Gastrocnemius medialis (tissue), 4 donors: ENCODE results near the gene MDH1.

ENCODE experiments used
- CTCF ChIP-seq, 5 experiments: fragments of 450-650 bp in 3 of 5; fragments of 200-600 bp in 2 of 5; sonication (generic) in 2 of 5; IDR thresholded peaks in 4 of 5; conservative IDR thresholded peaks in 1 of 5; 1 replicate in 4 of 5; 2 replicates in 1 of 5; pipeline ENCODE4 v1.5.1; 2016 to 2019; ENCODE audit warnings: antibody characterized with exemption in 5 of 5, mild to moderate bottlenecking in 3 of 5, moderate library complexity in 3 of 5
- POLR2A ChIP-seq, 2 donors: fragments of 450-650 bp; IDR thresholded peaks; one replicate each; pipeline ENCODE4 v1.6.1; 2017; ENCODE audit warnings: antibody characterized with exemption in 2 of 2, mild to moderate bottlenecking in 2 of 2, moderate library complexity in 2 of 2

- no peak for TF ChIP-seq CTCF (IDR thresholded peaks at IDR 0.05 in 4 of 5, conservative IDR thresholded peaks at IDR 0.05 in 1 of 5)
- TF ChIP-seq POLR2A (IDR thresholded peaks at IDR 0.05), result no peak
Measured at GRCh38 chr2:63576546-63576945, 12.2 kb upstream of the MDH1 start.
